HG03520 (cell line): ENCODE data around the gene ESF1.

Experiments used
- ATAC-seq: cut with Tn5 transposase; IDR thresholded peaks from one replicate; pipeline ENCODE4 v1.9.1; 2021; ENCODE audit warnings: mild to moderate bottlenecking, moderate library complexity; ENCODE audit not compliant: unreplicated experiment

The ESF1 gene, protein sequence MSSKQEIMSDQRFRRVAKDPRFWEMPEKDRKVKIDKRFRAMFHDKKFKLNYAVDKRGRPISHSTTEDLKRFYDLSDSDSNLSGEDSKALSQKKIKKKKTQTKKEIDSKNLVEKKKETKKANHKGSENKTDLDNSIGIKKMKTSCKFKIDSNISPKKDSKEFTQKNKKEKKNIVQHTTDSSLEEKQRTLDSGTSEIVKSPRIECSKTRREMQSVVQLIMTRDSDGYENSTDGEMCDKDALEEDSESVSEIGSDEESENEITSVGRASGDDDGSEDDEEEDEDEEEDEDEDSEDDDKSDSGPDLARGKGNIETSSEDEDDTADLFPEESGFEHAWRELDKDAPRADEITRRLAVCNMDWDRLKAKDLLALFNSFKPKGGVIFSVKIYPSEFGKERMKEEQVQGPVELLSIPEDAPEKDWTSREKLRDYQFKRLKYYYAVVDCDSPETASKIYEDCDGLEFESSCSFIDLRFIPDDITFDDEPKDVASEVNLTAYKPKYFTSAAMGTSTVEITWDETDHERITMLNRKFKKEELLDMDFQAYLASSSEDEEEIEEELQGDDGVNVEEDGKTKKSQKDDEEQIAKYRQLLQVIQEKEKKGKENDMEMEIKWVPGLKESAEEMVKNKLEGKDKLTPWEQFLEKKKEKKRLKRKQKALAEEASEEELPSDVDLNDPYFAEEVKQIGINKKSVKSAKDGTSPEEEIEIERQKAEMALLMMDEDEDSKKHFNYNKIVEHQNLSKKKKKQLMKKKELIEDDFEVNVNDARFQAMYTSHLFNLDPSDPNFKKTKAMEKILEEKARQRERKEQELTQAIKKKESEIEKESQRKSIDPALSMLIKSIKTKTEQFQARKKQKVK

DNA sequence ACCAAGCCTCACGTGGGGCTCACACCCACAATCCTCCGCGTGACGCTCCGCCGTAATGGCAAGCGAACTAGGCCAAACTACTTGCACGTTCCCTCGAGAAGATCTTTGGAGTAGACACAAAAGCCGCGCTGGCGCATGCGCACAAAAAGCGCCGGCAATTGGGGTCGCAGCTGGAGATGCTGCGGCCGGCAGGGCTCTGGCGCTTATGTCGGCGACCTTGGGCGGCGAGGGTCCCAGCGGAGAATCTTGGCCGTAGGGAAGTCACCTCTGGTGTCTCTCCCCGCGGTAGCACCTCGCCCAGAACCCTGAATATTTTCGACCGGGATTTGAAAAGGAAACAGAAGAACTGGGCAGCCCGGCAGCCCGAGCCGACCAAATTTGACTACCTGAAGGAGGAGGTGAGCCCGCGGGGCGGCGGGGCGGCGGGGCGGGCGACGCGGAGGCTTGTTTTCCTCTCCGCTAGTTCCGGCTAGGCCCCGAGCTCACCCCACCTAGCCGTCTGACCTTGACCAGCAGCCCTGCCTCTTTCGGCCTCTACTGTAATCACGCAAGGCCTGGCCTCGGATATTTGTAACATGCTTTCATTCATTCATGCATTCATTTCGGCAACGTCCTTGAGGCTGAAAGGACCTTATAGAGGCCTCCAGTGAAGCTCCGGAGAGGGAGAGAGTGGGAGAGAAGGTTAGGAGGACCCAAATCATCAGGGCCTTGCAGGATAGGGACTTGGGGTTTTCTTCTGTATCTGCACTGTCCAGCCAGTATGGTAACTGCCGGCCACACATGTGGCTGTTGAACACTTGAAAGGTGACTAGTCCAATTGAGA, at the start of gene ESF1, which contains the start of gene NDUFAF5:
TSS of gene ESF1 (minus strand) at position 27 of the 823 bp plus-strand sequence. CDS start 1,779 bp downstream, outside the sequence.
TSS of gene NDUFAF5 (plus strand) at position 136 of the 823 bp plus-strand sequence. CDS start at position 177, 41 bp downstream.
- peak; percentile 94 for ATAC-seq

DNA sequence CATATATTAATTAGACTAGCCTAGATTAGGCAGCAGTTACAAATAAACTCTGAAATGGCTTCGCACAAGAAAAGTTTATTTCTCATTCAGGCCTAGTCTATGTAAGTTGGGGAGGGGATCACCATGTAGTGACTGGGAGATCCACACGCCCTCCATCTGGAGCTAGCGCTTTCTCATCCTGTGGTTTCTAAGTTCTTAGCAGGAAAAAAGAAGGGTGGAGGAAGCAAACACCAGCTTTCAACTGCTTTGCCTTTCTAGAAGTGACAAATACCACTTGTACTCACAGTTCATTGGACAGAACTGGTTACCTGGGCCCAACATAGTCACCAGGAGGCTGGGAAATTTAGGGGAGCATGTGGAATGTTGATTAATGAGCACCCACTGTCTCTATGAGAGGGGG, 46.8 kb upstream of the ESF1 start:
- no peak for ATAC-seq

DNA sequence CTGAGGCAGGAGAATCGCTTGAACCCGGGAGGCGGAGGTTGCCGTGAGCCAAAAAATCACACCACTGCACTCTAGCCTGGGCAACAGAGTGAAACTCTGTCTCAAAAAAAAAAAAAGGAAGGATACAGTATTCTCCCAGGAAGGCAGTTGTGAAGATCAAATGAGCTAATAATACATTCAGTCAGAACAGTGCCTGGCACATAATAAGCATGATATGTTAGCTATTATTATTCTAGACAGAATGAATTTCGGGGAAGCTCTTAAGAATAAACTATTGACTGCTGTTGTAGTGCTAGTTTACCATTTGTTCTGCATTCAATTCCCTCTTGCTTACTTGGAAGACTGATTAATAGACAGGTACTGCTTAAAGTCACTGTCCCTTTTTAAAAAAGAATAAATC, 40.7 kb upstream of the ESF1 start:
- no peak for ATAC-seq

DNA sequence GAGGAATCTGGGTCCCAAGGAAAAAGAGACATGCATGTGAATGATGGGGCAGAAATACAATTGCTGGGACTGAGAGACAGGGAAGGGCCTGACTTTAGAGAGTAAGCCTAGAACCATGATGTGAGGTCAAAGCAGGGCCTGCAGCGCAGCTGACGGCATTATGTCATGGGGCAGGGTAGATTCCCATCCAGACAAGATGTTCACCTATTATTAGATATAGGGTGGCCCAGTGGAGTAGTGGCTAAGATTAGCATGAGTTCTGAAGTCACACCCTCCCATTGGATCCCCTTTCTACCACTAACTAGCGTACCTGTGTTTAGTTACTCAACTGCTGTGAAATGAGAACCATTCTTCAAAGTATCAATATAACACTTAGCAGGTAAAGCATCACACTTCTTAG, 39.7 kb upstream of the ESF1 start:
- ATAC-seq, result no peak

DNA sequence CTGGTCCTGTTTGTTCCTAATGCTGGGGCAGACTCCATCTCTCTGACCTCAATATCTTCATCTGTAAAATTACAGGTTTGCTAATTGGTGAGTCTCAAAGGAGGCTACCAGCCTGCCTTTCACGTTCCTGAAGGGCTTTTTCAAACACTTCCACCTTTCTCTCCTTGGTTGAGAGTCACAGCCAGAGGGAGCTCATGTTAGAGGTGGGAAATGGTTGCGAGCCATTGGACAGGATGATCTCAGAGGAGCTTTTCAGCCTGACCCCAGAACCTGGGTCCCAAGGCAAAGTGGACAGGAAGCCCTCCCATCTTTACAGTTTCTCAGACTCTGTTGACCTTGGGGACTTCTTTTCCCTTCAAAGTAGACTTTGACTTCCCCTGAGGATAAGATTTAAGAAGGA, 37.7 kb upstream of the ESF1 start:
- ATAC-seq, result no peak

DNA sequence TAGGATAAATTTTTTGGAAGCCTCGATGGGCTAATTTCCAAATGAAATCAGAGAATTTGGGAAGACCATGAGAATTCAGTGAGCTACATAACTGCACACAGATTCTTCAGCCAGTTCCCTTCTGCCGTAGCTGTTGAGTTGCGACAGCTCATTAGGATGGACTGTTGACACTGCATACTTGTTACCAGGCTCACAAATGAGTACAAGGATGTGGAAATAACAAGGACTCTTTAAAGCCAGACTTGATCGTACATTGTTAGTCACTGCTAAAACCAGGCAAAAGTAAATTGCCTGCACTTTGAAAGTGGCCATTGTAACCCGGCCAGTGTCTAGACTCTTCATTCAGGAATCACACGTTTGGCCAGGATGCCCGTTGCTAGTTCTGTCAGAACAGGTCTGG, 37.2 kb upstream of the ESF1 start:
- ATAC-seq, result no peak

DNA sequence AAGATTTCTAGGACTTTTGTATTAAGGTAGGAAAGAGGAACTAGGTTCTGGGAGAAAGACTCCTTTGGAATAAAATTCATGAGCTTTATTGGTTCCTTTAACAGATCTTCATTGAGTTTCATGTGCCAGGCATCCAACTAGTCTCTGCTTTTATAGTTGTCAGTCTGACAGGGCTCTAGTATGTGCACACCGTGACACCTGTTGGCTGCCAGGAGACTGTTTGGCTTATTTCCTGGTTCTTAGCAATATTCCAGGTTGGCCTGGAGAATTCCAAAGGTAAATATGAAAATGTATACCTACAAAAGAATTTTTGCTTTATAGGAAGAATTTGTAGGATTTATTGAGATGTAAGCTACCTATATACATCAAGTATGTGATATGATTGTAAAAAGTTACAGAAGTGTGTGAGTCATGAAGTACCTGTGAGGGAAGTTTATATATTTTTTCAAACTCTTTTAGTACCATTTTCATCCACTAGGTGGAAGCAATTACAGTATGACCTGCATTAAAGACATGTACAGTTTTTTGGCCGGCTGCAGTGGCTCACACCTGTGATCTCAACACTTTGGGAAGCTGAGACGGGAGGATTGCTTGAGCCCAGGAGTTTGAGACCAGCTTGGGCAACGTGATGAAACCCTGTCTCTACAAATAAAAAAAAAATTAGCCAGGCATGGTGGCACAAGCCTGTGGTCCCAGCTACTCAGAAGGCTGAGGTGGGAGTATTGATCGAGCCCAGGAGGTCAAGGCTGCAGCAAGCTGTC, 35.3 kb upstream of the ESF1 start:
- peak; percentile 82 for ATAC-seq

DNA sequence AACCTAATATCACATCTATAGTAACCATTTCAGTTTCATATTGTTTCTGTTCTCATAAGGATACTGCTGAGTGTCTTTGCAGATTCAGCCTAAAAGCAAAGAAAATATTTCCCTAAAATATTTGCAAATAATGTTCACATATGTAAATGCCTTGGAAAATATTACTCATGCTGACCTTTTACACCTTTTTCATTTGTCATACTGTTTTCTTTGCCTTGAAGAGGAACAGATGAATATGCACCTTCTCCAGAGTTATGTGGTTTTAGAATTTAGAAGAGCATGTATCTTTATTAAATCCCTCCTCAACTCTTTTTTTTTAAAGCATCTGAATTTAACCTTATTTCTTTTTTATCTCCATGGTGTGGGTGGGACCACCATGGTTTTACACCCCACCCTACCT, 32.6 kb upstream of the ESF1 start:
- no peak for ATAC-seq

DNA sequence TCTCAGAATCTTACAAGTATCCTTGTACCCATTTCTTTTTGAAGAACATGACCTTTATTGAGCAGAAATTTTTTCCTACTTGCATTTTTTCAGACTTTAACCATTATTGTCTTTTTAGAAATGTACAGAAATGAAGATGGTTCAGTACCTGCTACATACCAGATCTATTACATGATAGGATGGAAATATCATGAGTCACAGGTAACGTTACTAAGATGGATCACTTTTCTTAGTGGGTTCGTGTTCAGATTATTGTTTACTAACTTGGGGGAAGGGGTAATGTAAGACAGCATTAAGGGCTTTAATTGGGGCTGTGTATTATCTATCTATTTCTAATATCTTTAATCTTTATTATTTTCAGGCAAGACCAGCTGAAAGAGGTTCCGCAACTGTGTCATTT, 32.0 kb upstream of the ESF1 start:
- no peak for ATAC-seq

DNA sequence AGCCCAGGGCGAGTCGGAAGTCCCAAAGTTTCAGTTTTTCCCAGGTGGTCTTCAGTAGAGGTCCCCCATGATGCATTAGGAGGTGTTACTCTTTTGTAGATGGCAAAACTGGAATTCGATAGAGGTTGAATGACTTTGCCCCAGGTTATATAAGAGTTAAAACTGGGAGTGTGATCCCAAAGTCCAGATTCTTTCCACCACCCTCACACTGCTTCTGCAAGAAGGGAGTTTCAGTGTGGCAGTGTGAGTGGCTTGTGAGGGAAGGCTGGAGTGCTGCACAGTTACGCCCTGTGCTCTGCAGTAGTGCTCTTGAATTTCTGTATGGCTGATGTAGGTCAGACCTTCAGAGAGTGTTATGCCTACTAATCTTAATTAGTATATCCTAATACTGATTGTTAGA, 30.0 kb upstream of the ESF1 start:
- ATAC-seq, result no peak

DNA sequence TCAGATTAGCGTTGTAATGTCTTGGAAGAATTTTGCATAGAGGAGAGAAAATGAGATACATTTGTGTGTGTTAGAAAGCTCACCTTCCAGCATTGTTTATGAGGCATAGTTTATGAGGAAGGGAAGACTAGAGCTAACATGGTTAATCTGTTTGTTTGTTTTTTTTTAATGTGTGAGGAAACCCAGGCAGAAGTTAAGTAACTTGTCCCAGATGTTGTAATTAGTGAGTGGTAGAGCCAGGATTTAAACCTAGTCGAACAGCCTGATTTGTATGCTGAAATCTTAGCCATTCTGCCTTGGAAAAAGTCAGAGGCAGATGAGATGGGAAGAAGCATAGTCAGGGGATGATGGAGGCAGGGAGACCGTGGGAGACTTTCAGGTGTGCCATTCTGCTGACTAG, 29.2 kb upstream of the ESF1 start:
- no peak for ATAC-seq

DNA sequence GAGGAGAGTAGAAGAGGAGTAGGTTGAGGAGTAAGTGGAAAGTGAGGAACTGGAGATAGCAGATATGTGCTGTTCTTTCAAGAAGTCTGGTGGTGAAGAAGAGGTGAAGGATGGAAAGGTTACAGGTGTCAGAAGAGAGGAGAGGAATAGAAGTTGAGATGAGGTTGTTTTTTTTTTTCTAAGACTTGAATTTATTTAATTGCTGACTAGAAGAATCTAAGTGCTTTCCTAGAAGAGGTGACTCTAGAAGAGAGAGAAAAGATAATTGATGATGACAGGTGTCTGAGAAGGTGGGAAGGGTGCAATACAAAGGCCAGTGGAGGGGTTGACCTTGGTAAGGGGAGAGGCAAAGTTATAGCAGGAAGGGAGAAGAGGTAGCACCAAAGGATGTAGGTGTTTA, 25.7 kb upstream of the ESF1 start:
- no peak for ATAC-seq

DNA sequence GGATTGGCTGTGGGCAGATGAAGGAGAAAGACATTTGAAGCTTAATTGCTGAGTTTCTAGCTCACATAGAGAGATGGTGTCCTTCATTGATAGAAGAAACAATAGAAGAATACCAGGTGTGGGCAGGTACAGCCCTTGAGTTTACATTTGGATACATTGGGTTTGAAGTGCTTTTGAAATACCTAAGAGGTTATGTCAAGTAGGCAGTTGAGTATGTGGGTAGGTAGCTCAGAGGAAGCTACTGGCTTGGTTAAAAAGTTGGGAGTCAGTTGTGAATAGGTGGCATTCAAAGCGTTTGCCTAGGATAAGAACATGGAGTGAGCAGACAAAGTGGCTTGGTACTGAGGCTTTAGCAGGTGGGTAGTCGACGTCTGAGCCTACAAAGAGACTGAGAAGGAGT, 25.1 kb upstream of the ESF1 start:
- no peak for ATAC-seq

DNA sequence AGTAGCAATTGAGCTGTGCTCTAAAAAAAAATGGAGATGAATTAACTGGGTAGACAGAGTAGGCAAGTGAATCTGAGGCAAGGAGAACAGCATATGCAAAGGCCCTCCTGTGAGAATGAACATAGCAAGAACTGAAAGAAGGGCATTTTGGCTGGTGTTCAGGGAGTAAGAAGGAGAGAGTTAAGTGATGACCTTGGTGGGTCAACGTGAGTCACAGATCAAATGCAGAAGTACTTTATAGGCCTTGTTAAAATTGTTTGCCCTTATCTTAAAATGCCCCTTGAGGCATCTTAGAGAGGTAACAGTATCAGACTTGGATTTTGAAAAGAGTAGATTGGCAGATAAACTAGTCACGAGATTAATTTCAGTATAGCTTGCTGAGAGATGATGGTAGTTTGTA, 24.7 kb upstream of the ESF1 start:
- no peak for ATAC-seq

DNA sequence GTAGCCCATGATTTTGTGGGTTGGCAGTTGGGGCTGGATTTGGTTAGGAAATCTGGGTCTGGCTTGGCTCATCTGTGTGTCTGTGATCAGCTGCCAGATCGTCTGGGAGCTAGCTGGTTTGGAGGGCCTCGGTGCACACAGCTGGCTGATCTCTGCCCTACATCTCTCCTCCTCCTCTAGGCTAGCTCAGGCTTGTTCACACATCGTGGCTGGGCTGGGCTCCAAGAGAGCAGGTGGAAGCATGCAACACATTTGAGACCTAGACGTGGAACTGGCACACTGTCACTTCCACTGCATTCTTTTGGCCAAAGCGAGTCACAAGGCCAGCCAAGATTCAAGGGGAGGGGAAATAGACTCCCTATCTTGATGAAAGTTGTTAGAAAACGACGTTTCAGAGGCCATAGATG, 16.0 kb upstream of the ESF1 start:
- ATAC-seq, result no peak

DNA sequence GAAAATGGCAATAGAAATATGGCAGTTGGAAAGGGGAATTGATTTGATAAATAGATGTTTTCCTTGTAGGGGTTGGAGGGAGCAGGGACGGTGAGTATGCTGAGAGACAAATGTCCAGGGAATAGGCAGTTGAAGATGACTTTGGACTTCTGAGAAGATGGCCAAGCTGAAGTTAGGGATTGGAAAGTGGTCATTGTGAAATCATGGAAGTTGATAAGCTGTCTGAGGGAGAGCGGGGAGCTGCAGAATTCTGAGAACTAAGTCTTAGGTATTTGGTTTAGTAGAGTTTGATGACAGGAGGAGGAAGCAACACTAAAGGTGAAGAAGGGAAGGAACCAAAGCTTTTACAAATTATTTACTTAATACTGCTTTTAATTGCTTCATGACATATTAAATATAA, 15.3 kb upstream of the ESF1 start:
- no peak for ATAC-seq

DNA sequence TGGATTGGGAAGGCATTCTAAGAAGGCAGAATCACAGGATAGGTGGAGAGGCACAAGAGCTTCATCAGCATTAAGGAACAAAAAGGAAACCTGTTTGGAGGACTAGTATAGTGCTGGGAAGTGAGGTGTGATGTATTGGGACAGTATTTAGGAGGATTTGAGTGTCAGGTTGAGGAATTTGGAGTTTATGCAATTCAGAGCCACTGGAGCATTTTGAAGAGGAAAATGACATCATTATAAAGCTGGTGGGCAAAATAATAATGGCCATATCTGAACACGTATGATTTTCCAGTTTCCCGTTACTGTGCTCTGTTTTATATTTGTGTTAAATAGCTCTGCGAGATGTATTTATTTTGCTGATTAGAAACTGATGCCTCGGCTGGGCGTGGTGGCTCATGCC, 14.3 kb upstream of the ESF1 start:
- no peak for ATAC-seq

DNA sequence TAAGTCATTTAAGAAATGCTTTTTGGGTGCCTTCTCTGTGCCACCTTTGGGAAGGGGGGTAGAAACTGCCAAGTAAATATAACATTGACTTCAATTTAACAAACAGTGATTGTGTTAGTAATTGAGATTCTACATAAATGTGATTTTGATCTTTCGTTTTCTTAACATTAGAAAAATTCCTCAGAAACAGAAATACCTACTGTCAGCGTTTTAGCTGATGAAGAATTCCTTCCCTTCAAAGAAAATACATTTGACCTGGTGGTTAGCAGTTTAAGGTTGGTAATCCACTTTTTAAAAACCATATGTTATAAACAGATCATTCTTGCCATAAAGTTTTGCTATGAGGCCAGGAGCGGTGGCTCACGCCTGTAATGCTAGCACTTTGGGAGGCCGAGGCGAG, 9.9 kb upstream of the ESF1 start:
- ATAC-seq, result no peak

DNA sequence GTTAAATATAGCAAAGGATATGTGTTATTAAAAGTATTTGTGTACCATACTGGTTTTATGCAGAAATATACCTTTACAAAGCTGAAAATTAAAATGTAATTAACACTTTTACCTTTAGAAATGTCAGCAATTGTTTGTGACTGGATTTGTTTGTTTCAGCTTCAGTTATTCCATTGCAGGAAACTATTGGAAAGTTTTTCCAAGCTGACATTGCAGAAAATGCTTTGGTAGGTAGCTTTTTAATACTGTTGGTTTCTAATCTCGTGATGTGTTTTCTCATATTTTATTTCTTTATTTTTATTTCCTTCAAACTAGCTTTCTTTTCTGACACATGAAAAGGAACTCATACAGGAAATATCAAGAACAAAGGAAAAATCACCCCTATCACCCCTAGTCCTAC, 8.3 kb upstream of the ESF1 start:
- no peak for ATAC-seq
